Stimulated activated CD4-positive, alpha-beta T cell treated with anti-CD3 and anti-CD28 coated beads, Interleukin-1b, Interleukin-23, amount 100 ng/mL, for 4 hours (primary cell): ENCODE data around the gene NPR3.

ENCODE experiments used
- DNase-seq, 2 donors: peaks; one replicate each; pipeline ENCODE4 v3.0.0-alpha.2; 2020; ENCODE audit warnings: low read depth in 2 of 2

NPR3 gene

GRCh38 chr5:32712481-32713360, 1.6 kb downstream of the NPR3 start:
- no peak for DNase-seq

DNA sequence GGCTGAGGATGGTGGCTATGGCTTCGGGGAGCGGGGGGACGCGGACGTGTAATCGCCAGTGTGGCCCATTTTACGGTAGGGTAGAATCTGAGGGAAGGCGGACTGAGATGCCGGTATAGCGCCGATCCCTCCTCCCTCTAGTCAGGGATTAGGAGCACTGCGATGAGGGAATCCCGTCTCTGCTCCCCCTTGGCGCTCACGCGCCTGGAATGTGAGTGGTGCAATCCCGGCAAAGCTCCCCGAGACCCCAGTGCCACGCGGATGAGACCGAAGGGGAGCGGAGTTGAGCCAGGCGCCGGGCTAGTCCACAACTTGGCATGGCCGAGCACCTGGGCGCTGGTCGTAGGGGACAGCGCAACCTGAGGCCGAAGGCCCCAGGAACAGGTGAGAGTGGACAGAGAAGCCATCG, 2.2 kb downstream of the NPR3 start:
- DNase-seq = no peak

DNA sequence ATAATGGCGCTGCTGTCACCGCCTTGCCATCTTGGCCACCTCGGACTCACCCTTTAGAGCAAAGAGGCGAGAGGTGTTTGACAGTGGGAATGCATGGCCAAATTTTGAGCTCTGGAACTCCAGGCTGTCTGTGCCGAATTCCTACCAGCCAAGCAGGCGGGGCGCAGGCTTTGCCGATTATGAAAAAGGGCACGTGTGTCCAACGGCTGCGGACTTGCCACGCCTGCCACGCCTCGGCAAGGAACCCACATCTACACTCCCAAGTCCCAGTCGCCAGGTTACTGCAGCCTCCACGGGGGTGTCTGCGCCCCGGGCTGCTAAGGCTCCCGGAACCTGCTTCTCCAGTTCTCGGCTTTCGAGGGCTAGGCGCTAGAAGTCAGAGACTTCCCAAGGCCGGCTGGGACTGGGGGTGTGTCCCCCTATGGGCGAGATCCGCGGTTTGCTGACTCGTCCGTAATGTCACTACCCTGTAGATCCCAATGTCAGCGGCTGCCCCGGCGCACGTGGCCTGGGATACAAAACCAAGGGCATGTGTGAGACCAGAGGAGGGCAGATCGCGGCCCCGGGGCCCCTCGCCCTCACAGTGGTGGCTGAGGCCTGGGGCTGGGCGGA, 2.8 kb downstream of the NPR3 start:
- DNase-seq = no peak

- no peak for DNase-seq
Measured at GRCh38 chr5:32714836-32715235, 3.7 kb downstream of the NPR3 start.

- DNase-seq = no peak
Measured at GRCh38 chr5:32720300-32720699, 9.2 kb downstream of the NPR3 start.

- DNase-seq = no peak
Measured at GRCh38 chr5:32721626-32722025, 10.5 kb downstream of the NPR3 start.

DNA sequence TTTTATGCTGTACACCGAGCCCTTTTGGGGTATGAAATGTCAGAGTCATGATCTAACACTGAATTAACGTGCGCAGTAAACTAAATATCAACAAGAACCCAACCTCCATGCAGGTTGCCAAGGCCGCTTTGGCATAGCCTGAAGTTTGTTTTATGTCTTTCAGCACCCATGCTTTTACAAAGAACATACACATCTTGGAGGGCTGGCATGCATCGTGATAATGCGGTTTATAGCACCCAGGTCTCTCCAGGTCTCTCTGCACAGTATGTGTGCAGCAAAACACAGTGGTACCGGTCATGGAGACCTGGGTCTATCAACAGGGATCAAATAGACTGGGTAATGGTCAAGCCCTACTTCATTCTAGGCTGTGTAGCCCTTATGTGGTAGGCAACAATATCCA, 11.8 kb downstream of the NPR3 start:
- no peak for DNase-seq

GRCh38 chr5:32724526-32724925, 13.4 kb downstream of the NPR3 start:
- no peak for DNase-seq

GRCh38 chr5:32726086-32726557, 15.0 kb downstream of the NPR3 start:
- no peak for DNase-seq

- DNase-seq = no peak
Measured at GRCh38 chr5:32729651-32730050, 18.5 kb downstream of the NPR3 start.

DNA sequence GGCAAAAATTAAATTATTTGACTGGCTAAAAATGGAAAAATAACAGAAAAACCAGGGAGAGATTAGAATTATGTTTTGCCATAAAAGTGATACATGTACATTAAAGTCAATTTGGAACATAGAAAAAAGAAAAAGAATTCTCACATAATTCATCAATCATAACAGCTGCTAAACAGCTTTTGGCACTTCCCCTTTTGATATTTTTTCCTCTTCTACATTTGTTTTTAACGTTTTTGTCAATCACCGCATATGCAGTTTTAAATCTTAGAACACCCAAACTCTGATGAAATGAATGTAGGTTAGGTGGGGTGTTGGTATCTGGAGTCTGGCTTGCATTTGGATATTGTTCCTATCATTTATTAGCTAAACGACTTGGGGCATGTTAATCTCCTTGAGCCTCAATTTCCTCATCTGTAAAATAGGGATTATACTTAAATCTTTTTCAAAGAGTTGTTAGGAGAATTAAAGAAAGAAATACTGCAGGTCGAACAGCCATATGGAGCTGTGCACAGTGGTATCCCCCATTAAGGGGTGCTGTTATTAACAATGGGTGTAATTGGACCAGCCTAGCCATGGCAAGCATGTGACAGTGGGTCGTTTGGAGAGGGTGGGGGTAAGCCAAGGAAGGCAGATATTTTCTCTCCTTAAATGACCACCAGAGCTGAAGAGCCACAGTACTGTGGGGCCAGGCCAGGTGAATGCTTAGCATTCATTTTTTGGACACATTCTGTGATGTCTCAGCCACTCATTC, 22.6 kb downstream of the NPR3 start:
- no peak for DNase-seq

DNA sequence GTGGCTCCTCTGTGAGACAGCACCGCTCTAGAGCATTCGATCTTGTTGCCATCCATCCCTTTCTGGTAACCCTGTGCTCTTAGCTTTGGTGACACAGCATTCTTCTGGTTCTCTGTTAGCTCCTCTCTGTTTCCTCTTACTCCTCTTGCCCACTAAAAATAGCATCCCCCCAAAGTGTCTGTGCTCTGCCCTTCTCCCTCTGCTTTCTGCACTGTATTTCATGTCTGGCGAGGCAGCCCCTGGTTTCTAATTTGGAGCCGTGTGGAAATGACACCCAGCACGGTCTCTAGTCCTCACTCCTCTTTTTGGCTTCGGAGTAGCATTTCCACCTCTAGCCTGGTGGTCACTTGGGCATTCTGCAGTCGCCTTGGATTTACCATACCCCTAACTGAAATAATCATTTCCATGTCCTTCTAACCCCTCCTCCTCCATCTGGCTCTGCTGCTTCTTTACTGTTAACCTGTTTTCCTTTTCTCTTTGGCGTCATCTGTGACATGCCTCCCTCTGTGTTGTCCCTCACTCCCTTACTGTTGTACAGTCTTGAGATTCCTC, 23.8 kb downstream of the NPR3 start:
- no peak for DNase-seq

- DNase-seq = no peak
Measured at GRCh38 chr5:32735512-32735911, 24.4 kb downstream of the NPR3 start.

- DNase-seq = no peak
Measured at GRCh38 chr5:32736842-32737241, 25.7 kb downstream of the NPR3 start.

- DNase-seq = no peak
Measured at GRCh38 chr5:32740651-32741050, 29.5 kb downstream of the NPR3 start.

DNA sequence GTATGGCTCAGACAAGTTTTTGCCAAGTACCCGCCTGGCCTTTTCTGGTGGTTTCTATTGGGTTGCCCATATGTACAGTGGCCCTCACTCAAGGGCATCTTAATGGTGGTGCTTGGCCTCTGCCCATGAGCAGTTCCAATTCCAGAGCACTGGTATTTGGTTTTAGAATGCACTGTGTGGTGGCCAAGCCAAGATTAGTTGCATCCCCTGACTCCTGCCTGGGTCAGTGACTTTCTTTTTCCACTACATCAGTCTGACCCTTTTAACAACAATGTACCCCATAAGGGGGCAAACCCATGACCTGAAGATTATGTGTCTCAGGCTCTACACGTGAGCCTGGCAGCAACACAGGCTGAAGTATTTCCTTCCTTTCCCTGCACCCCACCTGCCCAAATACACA, 34.2 kb downstream of the NPR3 start:
- no peak for DNase-seq

DNA sequence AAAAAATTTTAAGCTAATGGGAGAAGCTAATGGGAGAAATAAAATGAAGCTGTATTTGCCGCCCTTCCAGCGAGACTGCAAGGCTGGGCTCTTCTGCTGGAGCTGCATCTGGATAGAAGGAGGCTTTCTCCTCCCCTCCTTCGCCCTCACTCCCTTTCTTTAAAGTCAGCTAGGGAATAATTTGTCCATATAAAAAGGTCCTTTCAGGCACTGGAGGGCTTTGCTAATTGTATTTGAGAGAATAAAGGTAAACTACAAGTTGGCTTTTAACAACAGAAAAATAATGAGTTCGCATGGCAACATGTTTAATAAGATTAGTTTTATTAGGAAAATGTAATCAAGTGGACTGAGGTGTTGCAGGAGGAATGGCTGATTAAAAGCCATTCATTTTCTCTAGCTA, 41.3 kb downstream of the NPR3 start:
- DNase-seq = no peak

DNA sequence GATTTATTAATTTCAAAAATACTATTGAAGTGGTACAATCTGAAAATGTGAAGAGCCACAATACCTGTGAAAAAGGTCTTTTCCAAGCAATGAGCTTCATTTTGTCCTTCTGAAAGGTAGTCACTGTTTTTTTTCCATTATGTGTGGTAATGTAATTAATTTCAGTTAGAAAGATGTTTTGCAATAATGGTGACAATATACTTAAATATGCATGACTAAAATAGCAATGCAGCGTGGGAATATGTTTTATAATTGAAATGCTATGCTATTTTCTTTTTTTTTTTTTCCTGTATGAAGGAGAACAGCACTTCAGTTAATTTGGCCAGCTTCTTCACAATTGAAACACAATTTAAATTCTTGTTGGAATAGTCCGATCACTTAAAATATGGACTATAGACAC, 41.9 kb downstream of the NPR3 start:
- DNase-seq = no peak

DNA sequence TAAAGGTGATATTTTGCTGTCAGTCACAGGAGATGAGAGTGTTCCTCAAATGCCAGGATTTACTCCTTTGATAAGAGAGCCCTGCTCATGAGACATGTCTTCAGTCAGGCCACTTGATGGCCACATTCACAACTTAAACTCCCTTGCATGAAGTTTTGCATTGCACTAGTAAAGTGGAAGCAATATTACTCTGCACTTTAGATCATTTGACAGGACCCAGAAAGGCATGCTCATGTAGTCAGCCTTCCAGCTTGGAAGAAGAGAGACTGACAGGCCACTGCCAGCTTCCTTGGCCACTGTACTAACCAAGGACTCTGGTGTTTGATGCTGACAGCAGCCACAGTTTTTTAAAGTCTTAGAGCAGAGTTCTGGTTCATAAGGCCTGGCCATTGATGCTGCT, 42.6 kb downstream of the NPR3 start:
- DNase-seq = no peak

DNA sequence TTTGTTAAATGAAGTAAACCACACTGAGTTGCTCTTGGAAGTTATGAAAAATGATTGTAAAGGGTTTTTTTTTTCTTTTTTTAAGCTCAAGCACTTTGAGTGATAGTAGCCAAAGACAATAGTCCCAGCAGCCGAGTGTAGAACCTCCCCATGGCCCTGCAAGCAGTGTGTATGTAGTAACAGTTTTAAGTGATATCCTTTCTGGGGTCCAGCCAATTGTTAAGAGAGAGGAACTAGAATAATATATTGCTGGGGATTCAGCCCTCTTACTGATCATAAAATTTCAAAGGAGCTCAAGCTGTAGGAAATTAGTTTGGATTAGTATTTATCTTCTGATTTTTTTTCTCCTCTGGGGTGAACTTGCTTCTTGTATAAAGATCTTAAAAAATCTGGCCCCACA, 43.2 kb downstream of the NPR3 start:
- DNase-seq = no peak

DNA sequence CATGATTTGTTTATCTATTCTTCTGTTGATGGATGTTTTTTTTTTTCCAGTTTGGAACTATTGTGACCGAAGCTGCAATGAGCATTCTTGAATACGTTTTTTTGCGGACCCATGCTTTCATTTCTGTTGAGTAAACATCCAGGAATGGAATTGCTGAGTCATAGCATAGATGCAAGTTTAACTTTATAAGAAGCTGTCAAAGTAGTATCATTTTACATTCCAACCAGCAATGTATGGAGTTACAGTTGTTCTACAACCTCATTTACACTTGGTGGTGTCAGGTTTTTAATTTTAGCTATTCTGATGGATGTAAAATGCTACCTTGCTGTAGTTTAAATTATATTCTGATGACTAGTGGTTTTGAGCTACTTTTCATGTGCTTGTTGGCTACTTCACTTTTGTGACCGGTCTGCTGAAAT, 49.0 kb downstream of the NPR3 start:
- DNase-seq = no peak

DNA sequence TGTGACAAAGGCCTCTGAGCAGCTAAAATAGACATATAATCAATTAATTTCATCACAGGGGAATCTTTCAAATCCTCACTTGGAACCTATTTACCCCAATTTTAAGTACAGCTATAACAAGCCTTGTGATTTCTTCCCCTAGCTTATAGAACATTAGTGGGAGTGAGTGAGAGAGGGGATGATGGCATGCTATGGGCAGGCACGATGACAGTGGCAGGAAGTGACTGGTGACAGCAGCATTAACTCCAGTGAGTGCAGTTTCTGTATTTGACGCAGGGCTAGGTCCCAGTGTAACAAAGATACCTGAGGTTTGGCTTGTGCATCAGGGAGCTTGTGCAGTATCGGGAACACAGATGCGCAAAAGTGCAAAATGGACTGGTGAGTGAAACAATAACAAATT, 54.1 kb downstream of the NPR3 start:
- DNase-seq = no peak
